Natural killer cell treated with Interleukin-12 subunit alpha and Interleukin-12 subunit beta and Interleukin-15 and Interleukin-18, amount 100 ng/mL, for 72 hours (primary cell): ENCODE data around the gene DLK1. TPM values are rescaled to one million over a fixed set of nuclear protein-coding genes. Genes with fewer than 3 reads are reported as not detected.
A peak's percentile ranks its signal among the peaks of the same experiment; 100 is the strongest.

Source experiments
- ATAC-seq, 2 donors: fragments of 150-1000 bp; cut with Tn5 transposase in 1 of 2; sonication (Bioruptor Pico), chemical (Tn5 transposase) in 1 of 2; 2 replicates each; pipeline ENCODE4 v1.10.0; 2021
- DNase-seq: peaks from one replicate; pipeline ENCODE4 v3.0.0; 2022; ENCODE audit warnings: low spot score
- H3K27ac Mint-ChIP-seq, 2 donors: 1 replicate in 1 of 2; 2 replicates in 1 of 2; pipeline ENCODE4 v1.8.0; 2022; ENCODE audit warnings: mixed read lengths in 2 of 2, mild to moderate bottlenecking in 1 of 2, moderate library complexity in 1 of 2
- H3K27me3 Mint-ChIP-seq, 2 donors: 1 replicate in 1 of 2; 2 replicates in 1 of 2; pipeline ENCODE4 v1.8.0; 2022; ENCODE audit warnings: mixed read lengths in 2 of 2
- H3K36me3 Mint-ChIP-seq: one replicate; pipeline ENCODE4 v1.8.0; 2022; ENCODE audit warnings: mixed read lengths
- H3K4me1 Mint-ChIP-seq, 2 donors: 1 replicate in 1 of 2; 2 replicates in 1 of 2; pipeline ENCODE4 v1.8.0; 2022; ENCODE audit warnings: low read depth in 2 of 2, mixed read lengths in 2 of 2, mild to moderate bottlenecking in 1 of 2
- H3K4me3 Mint-ChIP-seq: one replicate; pipeline ENCODE4 v1.8.0; 2022; ENCODE audit warnings: mixed read lengths
- H3K9me3 Mint-ChIP-seq: 2 replicates; pipeline ENCODE4 v1.8.0; 2022; ENCODE audit warnings: mixed read lengths
- total RNA-seq, 2 donors: library from RNA; stranded (reverse); gene quantifications; one replicate each; pipeline ENCODE4 v1.2.3, GENCODE V29; 2022

Gene DLK1
- total RNA-seq, 2 donors from 2014 or later: not detected

- no peak for ATAC-seq
- H3K9me3 Mint-ChIP-seq: no peaks in the 10 kb centered on the region
- no peak overlapping the region for H3K4me3 Mint-ChIP-seq
- peaks cover 21 to 23% of the 10 kb centered on the region in 2 donors for H3K27me3 Mint-ChIP-seq
- H3K36me3 Mint-ChIP-seq: no peaks in the 10 kb centered on the region
- DNase-seq: no peak
- H3K27ac Mint-ChIP-seq: no peak overlapping the region
- H3K4me1 Mint-ChIP-seq: peaks cover 0 to 4% of the 10 kb centered on the region in 2 donors
Measured at GRCh38 chr14:100727873-100728240, 1.2 kb downstream of the DLK1 start.

GRCh38 chr14:100728962-100729361 is 2.3 kb downstream of the DLK1 start:
- H3K36me3 Mint-ChIP-seq: no peaks in the 10 kb centered on the region

GRCh38 chr14:100729982-100730381 is 3.3 kb downstream of the DLK1 start:
- no peak for DNase-seq
- H3K36me3 Mint-ChIP-seq: no peaks in the 10 kb centered on the region
- H3K4me3 Mint-ChIP-seq: no peak overlapping the region
- ATAC-seq: no peak
- H3K4me1 Mint-ChIP-seq: peaks cover 0 to 4% of the 10 kb centered on the region in 2 donors
- no peak overlapping the region for H3K27ac Mint-ChIP-seq
- no peaks in the 10 kb centered on the region for H3K9me3 Mint-ChIP-seq
- H3K27me3 Mint-ChIP-seq: peaks cover 21 to 23% of the 10 kb centered on the region in 2 donors

More at GRCh38 chr14:100728962-100729361, 2.3 kb downstream of the DLK1 start:
- Mint-ChIP-seq H3K27me3 (peaks cover 21 to 23% of the 10 kb centered on the region in 2 donors), H3K27ac (no peak overlapping the region), H3K4me1 (peaks cover 0 to 4% of the 10 kb centered on the region in 2 donors), H3K9me3 (no peaks in the 10 kb centered on the region), H3K4me3 (no peak overlapping the region)
- ATAC-seq (no peak), DNase-seq (no peak)

GRCh38 chr14:100730581-100730980 is 3.9 kb downstream of the DLK1 start:
- Mint-ChIP-seq H3K36me3 (no peaks in the 10 kb centered on the region), H3K27me3 (peaks cover 21% of the 10 kb centered on the region in 2 donors), H3K4me3 (no peak overlapping the region), H3K9me3 (no peaks in the 10 kb centered on the region), H3K27ac (no peak overlapping the region), H3K4me1 (peaks cover 0 to 4% of the 10 kb centered on the region in 2 donors)
- ATAC-seq (no peak), DNase-seq (no peak)

DNA sequence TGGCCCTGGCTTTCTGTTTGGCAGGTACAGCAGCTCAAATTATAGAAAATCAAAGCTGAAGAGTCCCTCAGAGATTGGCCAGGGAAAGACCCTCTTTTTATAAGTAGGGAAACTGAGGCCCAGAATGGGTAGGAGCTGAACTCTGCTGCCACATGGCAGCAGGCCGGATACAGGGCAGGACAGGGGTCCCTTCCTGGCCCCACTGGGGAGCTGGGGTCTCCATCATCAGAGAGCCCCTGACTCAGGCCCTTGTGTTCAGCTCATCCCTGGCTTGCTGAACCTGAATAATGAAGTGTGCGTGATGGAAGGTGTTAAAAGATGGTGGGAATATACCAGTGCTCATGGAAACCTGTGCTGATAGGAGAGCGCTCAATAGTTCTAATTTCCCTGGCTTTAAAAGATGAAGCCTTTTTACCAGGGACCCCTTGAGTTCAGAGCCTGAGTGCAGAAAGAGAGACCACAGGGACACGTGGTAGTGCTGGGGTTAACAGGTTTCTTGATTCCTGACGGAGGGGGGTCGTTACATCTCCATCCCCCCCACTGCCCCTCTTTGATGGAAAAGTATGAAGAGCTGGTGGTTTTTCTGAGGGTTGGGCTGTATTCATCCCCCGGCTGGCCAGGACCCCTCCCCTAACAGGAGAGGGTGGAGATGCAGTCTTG is 4.4 kb downstream of the DLK1 start:
- no peak for ATAC-seq
- H3K27ac Mint-ChIP-seq: no peak overlapping the region
- H3K36me3 Mint-ChIP-seq: no peaks in the 10 kb centered on the region
- H3K4me1 Mint-ChIP-seq: peaks cover 0 to 1% of the 10 kb centered on the region in 2 donors
- H3K4me3 Mint-ChIP-seq: no peak overlapping the region
- DNase-seq: peak; percentile 29
- peaks cover 15% of the 10 kb centered on the region in 2 donors for H3K27me3 Mint-ChIP-seq
- H3K9me3 Mint-ChIP-seq: no peaks in the 10 kb centered on the region

DNA sequence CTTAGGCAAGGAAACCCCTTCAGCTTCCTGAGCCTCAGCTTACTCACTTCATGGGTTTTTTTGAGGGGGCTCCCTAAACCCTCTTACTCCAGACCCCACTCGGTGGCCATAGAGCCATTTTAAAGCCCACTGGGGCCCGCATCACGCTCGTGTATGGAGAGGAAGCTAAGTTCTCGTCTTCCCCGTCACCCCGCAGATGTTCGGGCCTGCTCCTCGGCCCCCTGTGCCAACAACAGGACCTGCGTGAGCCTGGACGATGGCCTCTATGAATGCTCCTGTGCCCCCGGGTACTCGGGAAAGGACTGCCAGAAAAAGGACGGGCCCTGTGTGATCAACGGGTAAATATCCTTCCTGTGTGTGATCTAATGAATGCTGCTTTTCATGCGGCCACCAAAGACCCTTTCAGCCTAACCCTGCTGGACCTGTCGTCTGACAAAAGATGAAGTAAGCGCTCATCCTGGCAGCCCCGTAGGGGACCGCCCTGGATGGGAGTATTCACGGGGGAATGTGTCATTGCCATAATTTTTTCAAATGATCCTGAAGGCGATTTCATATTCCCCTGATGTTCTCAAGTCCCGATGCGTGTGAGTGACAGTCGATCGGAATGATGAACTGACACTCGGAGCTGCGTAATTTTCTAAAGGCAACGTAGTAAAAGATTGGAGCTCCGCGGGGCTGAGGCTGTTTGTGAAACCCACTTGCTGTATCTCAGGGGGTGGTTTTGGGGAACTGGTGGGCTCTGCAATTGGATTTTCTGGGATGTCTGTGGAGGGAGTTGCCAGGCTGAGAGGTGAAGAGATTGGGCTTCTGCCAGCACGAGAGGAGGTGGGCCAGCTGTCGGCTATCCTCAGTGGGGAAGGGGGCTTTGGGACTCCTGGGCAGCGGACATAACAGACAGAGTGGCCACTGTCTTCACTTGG is 5.4 kb downstream of the DLK1 start:
- ATAC-seq (no peak), DNase-seq (peak; percentile 51)
- Mint-ChIP-seq H3K4me1 (no peaks in the 10 kb centered on the region), H3K27ac (no peak overlapping the region), H3K9me3 (no peaks in the 10 kb centered on the region), H3K4me3 (no peak overlapping the region), H3K36me3 (no peaks in the 10 kb centered on the region), H3K27me3 (peaks cover 11 to 12% of the 10 kb centered on the region in 2 donors)

GRCh38 chr14:100732766-100733100 is 6.0 kb downstream of the DLK1 start:
- ATAC-seq (no peak), DNase-seq (peak; percentile 42)
- Mint-ChIP-seq H3K4me1 (no peaks in the 10 kb centered on the region), H3K27me3 (peaks cover 11 to 15% of the 10 kb centered on the region in 2 donors), H3K4me3 (no peak overlapping the region), H3K27ac (no peak overlapping the region), H3K9me3 (no peaks in the 10 kb centered on the region), H3K36me3 (no peaks in the 10 kb centered on the region)

DNA sequence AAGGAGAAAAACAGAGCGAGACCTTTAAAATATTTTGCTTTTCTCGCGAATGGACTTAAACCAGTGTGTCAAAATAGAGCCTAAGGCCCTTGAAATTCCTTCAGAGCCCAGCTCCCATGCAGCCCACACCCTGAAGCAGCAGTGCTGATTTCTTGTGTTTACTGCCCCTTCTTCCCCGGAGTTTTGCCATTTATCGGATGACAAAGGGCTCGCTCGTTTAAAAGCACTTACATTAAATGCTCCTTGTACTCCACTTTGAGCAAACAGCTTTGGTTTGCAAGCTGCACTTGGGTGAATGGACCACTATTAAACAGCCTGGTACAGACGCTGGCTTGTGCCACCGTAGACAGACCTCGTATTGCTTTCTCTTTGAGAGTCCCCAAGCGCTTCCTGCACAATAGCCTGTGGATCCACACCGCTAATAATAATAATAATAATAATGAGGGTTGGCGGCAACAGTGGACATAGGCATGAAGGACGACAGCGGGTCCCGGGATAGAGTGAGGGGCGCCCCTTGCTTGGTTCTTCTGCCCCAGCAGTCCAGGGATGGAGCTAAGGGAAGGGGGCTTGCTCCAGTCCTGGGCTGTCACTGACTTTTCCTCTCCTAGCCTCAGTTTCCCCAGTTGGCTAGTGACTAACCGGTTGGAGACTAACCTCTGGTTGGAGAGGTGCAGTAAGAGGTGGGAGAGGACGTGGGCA is 6.6 kb downstream of the DLK1 start:
- ATAC-seq (no peak), DNase-seq (peak; percentile 58)
- Mint-ChIP-seq H3K4me3 (no peak overlapping the region), H3K27ac (no peak overlapping the region), H3K4me1 (no peaks in the 10 kb centered on the region), H3K36me3 (no peaks in the 10 kb centered on the region), H3K9me3 (no peaks in the 10 kb centered on the region), H3K27me3 (peaks cover 11 to 13% of the 10 kb centered on the region in 2 donors)

- ATAC-seq (no peak), DNase-seq (peak; percentile 47)
- Mint-ChIP-seq H3K4me1 (no peaks in the 10 kb centered on the region), H3K36me3 (no peaks in the 10 kb centered on the region), H3K27ac (no peak overlapping the region), H3K27me3 (peaks cover 4 to 8% of the 10 kb centered on the region in 2 donors), H3K9me3 (no peaks in the 10 kb centered on the region), H3K4me3 (no peak overlapping the region)
Measured at GRCh38 chr14:100734031-100734990, 7.6 kb downstream of the DLK1 start.

DNA sequence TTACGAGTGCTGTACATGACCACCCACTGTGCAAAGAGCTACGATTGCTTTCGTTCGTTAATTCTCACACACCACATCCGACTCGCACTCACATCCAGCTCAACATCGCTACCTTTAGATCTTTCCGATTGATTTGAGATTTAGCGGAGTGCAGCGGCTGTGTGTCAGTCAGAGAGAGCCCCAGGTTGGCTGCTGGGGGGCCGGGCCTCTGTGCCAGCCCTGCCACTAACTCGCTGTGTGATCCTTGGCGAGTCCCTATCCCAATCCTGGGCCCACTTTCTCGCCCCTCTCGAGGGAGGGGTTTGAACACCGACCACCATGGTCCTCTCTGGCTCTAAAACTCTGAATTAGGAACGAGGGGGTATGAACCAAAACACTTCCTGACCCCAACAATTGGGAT is 8.6 kb downstream of the DLK1 start:
- ATAC-seq: no peak
- Mint-ChIP-seq H3K27me3 (peaks cover 0 to 4% of the 10 kb centered on the region in 2 donors), H3K36me3 (no peaks in the 10 kb centered on the region), H3K9me3 (no peaks in the 10 kb centered on the region), H3K27ac (no peak overlapping the region), H3K4me3 (no peak overlapping the region), H3K4me1 (no peaks in the 10 kb centered on the region)
- DNase-seq: peak; percentile 53

- Mint-ChIP-seq H3K27ac (no peak overlapping the region), H3K4me3 (no peak overlapping the region), H3K4me1 (no peaks in the 10 kb centered on the region), H3K36me3 (no peaks in the 10 kb centered on the region), H3K27me3 (peaks cover 0 to 4% of the 10 kb centered on the region in 2 donors), H3K9me3 (no peaks in the 10 kb centered on the region)
- DNase-seq: peak; percentile 38
- no peak for ATAC-seq
Measured at GRCh38 chr14:100736269-100737180, 9.8 kb downstream of the DLK1 start.

DNA sequence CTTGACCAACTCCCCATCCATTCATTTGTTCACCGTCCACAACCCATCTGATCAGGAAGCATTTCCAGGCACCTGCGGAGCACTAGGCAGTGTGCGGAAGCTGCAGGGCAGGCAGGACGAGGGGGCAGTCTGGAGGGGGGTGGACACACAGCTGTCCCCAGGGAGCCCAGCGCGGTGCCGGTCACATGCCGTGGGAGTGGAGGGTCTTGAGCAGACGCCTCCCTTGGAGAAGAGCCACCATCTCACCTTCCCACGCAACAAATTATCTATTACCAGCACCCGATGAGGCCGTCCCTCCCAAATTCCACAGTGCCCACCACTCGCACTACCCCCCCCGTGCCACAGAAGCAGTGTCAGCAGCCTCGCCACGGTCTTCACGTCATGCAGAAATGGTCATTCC is 10.8 kb downstream of the DLK1 start:
- Mint-ChIP-seq H3K27ac (no peak overlapping the region), H3K4me3 (no peak overlapping the region), H3K27me3 (peaks cover 0 to 4% of the 10 kb centered on the region in 2 donors), H3K36me3 (no peaks in the 10 kb centered on the region), H3K4me1 (no peaks in the 10 kb centered on the region), H3K9me3 (no peaks in the 10 kb centered on the region)
- DNase-seq (peak; percentile 41), ATAC-seq (no peak)
